Breast epithelium (tissue), 3 donors: ENCODE measurements around the gene COL7A1.

Experiments
- CTCF ChIP-seq, 3 donors: fragments of 450-650 bp; IDR thresholded peaks; one replicate each; pipeline ENCODE4 v1.5.1; 2016 to 2017; ENCODE audit warnings: antibody characterized with exemption in 3 of 3, mild to moderate bottlenecking in 3 of 3, moderate library complexity in 3 of 3
- POLR2A ChIP-seq: fragments of 450-650 bp; IDR thresholded peaks from one replicate; pipeline ENCODE4 v1.6.1; 2016; ENCODE audit warnings: antibody characterized with exemption, mild to moderate bottlenecking, moderate library complexity
- POLR2AphosphoS5 ChIP-seq, 3 donors: sonication (generic); formaldehyde crosslinking; IDR thresholded peaks; one replicate each; pipeline ENCODE4 v1.6.1; 2017; ENCODE audit warnings: antibody characterized with exemption in 3 of 3

- TF ChIP-seq CTCF (IDR thresholded peaks at IDR 0.05) (no peak), POLR2A (no peak), POLR2AphosphoS5 (IDR thresholded peaks at IDR 0.05) (no peak)
These were observed 42.8 kb downstream of the COL7A1 start for GRCh38 chr3:48552111-48552951.
